Choroid plexus epithelial cell (primary cell): ENCODE results near the gene IL1A.

ENCODE experiments used
- DNase-seq: peaks from one replicate; pipeline ENCODE4 v3.0.0-alpha.2; 2010; ENCODE audit warnings: low read depth
- H3K4me3 ChIP-seq: 2 replicates; pipeline ENCODE4 v1.5.1; 2011; ENCODE audit warnings: low read depth, mild to moderate bottlenecking, control low read depth, low read length, moderate library complexity
- TF ChIP-seq, protein P1 (sequence below): conservative IDR thresholded peaks from 2 replicates; pipeline ENCODE4 v1.5.1; 2011; ENCODE audit warnings: low read depth, mild to moderate bottlenecking, control low read depth, inconsistent platforms, low read length, moderate library complexity

IL1A gene

DNA sequence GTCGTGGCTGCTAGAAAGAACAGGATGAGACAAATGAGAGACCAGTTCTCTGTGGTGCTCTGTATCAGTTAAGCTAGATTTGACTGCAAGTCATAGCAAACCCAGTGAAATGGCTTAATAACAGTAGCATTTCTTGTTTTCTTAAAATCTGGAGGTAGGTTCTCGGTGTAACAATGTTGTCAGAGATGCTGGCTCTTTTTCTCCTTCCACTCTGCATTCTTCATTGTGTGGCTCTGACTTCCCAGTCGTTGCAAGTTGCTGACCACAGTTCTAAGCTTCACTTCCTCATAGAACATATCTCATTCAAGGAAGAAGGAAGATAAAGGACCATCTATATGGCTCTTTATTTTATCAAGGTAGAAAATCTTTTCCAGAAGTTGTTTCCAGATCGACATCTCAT, 12.0 kb downstream of the IL1A start:
- no peak overlapping the region for H3K4me3 ChIP-seq
- no peak for DNase-seq
- TF ChIP-seq, protein P1, sequence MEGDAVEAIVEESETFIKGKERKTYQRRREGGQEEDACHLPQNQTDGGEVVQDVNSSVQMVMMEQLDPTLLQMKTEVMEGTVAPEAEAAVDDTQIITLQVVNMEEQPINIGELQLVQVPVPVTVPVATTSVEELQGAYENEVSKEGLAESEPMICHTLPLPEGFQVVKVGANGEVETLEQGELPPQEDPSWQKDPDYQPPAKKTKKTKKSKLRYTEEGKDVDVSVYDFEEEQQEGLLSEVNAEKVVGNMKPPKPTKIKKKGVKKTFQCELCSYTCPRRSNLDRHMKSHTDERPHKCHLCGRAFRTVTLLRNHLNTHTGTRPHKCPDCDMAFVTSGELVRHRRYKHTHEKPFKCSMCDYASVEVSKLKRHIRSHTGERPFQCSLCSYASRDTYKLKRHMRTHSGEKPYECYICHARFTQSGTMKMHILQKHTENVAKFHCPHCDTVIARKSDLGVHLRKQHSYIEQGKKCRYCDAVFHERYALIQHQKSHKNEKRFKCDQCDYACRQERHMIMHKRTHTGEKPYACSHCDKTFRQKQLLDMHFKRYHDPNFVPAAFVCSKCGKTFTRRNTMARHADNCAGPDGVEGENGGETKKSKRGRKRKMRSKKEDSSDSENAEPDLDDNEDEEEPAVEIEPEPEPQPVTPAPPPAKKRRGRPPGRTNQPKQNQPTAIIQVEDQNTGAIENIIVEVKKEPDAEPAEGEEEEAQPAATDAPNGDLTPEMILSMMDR, result no peak

DNA sequence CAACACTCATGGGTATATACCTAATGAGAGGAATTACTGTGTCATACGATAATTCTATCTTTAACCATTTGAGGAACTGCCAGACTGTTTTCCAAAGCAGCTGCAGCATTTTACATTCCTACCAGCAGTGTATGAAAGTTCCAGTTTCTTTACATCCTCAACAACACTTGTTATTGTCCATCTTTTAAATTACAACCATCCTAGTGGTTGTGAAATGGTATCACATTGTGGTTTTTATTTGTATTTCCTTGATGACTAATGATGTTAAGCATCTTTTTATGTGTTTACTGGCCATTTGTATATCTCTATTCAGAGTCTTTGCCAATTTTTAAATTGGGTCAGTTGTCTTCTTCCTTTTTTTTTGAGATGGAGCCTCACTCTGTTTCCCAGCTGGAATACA, 15.9 kb downstream of the IL1A start:
- TF ChIP-seq, protein P1, result no peak
- H3K4me3 ChIP-seq, result no peak overlapping the region
- DNase-seq, result peak; percentile 52

DNA sequence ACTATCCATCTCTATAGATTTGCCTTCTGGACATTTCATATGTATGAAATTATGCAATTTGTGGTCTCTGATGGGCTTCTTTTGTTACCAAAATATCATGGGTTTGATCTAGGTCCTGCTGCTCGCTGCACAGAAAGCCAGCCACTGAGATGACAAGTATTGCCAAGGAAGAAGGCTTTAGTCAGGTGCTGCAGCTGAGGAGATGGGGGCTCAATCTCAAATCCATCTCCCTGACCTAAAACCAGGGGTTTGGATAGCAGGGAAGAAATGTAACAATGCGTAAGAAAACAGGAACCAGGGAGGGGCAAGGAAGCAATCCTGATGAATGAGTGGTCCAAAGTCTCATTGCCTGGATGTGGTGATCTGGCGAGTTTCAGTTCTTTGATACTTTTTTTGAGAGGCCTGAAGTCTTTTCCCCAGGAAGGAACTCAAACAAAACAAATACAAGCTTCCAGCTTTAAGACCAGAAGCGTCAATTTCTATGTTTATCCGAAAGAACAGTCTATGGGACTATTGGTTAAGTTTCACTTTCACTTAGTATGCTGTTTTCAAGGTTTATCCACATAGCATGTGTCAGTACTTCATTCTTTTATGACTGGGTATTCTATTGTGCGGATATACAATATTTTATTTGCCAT, 16.5 kb downstream of the IL1A start:
- DNase-seq, result peak; percentile 44
- TF ChIP-seq, protein P1, result no peak
- H3K4me3 ChIP-seq, result peak overlapping the region; percentile 15

DNA sequence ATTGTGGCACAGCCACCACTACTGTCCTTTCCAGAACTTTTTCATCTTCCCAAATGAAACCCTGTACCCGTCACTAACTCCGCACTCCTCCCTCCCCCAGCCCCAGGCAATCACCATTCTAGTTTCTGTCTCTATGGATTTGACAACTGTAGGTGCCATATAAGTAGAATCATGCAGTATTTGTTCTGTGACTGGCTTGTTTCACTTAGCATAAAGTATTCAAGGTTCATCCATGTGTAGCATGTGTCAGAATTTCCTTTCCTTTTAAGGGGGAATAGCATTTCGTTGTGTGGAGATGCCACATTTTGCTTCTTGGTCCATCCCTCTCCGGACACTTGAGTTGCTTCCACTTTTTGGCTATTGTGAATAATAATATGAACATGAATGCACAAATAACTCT, 19.0 kb downstream of the IL1A start:
- no peak for DNase-seq
- H3K4me3 ChIP-seq, result peak overlapping the region; percentile 73
- TF ChIP-seq, protein P1, result no peak

DNA sequence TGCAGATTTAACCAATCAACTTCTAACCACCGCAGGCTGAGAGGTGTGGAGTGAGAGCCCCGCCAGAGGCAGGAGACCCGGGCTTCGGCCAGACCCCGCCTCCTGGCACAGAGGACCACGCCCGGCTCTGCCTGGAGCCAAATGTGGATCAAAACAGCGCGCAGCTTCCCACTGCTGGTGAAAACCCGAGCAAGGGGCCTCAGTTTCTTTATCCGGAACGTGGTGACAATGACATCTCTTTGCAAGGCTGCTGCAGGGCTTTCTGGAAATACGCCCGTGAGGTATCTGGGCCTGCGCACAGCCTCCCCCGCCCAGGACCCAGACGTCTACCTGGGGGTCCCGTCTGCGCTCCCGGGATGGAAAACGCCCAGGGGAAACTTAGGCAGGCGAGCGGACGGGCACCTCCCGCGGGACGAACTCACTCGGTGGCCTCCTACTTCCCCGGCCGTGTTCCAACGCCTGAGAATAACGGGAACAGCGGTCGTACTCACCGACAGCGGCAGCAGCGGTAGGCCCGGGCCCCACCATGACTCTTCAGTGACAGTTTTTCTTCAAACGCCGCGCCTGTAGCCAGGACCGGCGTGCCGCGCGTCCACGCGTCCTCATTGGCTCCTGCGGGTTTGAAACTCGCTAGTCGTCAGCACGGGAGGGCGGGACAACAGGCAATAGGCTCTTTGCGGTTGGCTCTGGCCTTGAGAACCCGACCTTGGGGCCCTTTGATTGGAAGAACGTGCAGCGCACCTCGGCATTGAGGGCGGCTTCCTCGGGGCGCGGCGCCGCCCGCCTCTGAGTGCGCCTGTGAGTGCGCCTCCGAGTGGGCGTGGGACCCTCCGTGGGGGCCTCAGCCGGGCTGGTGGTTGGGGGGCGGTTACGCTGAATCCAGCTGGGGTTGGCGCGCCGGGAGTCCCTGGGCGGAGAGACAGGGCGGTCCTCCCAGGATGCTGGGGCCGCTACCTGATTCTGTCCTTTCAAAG, 19.9 kb downstream of the IL1A start, which contains the start of gene CKAP2L:
Gene CKAP2L (minus strand): TSS at position 539 of the 974 bp plus-strand sequence. CDS start 11 bp downstream, at position 528.
- peak within 1 kb of the TSS; percentile 73 for H3K4me3 ChIP-seq
- peak; percentile 99 for DNase-seq
- TF ChIP-seq, protein P1, result no peak

DNA sequence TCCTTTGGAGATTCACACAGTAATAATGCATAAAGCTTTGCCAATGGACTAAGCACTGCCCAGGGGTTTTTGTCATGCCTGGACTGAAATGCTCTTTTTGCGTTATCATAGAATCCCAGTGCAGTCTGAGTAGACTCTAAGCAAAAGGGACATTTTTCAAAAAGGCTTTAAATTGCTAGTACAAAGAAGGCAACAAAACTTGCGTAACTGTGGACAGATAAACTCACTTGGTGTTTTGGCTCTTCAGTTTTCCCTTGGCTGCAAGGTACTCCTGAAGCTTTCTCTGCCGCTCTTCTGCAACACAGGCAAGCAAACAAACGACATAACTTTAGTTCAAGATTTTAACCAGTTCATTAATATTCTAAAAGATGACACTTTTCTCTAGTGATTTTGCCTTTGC, 22.0 kb downstream of the IL1A start:
- H3K4me3 ChIP-seq, result no peak overlapping the region
- DNase-seq, result no peak
- TF ChIP-seq, protein P1, result no peak
